Activated naive CD8-positive, alpha-beta T cell (primary cell): Measurements from ENCODE around the gene CYP4A11.
"Not testable (repeated sequence)": the region's sequence is repeated elsewhere in the genome, so short reads cannot be mapped to it uniquely, and the experiment has no call there.

Experiments used
- H3K27ac Mint-ChIP-seq: one replicate; pipeline ENCODE4 v1.8.0; 2021; ENCODE audit warnings: mixed read lengths
- H3K27me3 Mint-ChIP-seq: one replicate; pipeline ENCODE4 v1.8.0; 2021; ENCODE audit warnings: mixed read lengths
- H3K36me3 Mint-ChIP-seq: one replicate; pipeline ENCODE4 v1.8.0; 2021; ENCODE audit warnings: mixed read lengths
- H3K4me1 Mint-ChIP-seq: one replicate; pipeline ENCODE4 v1.8.0; 2021; ENCODE audit warnings: low read depth, mixed read lengths
- H3K4me3 Mint-ChIP-seq: one replicate; pipeline ENCODE4 v1.8.0; 2021; ENCODE audit warnings: mild to moderate bottlenecking, mixed read lengths
- H3K9me3 Mint-ChIP-seq: one replicate; pipeline ENCODE4 v1.8.0; 2021; ENCODE audit warnings: low read depth, mixed read lengths

The CYP4A11 gene

DNA sequence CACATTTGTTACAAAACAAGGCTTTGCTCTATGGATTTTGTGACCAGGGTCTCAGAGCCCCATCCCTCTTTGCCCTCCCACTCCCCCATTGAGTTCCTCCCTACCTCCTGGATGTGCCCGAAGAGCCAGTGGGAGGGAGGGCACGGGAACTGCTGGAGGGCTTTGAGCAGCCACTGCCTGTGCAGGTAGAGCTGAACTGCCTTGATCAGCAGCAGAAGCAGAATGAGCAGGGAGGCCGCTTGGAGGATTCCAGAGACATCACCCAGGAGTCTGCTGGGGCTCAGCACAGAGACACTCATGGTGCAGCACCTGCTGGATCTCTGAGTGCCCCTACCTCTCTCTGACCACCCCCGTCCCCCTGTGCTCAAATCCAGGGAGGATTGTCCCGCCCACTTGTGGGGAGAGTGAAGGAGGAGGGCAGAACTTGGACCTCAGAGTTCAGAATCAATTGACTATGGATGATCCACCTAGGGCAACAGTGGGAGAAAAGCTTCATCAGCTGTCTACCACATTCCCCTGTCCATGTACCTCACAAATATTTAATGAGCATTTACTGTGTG is at the start of gene CYP4A11:
CYP4A11 (minus strand) TSS at position 342 of the 560 bp plus-strand sequence; CDS start at position 299, 43 bp downstream.
- H3K36me3 Mint-ChIP-seq, result no peaks in the 10 kb centered on the region
- H3K27me3 Mint-ChIP-seq, result peaks cover 11% of the 10 kb centered on the region
- H3K9me3 Mint-ChIP-seq, result no peaks in the 10 kb centered on the region
- no peaks in the 10 kb centered on the region for H3K4me1 Mint-ChIP-seq
- no peak within 1 kb of the TSS for H3K4me3 Mint-ChIP-seq
- no peak within 1 kb of the TSS for H3K27ac Mint-ChIP-seq

- not testable (repeated sequence) for H3K36me3 Mint-ChIP-seq, H3K4me3 Mint-ChIP-seq
Measured at GRCh38 chr1:46990541-46990940, 49.3 kb upstream of the CYP4A11 start.

DNA sequence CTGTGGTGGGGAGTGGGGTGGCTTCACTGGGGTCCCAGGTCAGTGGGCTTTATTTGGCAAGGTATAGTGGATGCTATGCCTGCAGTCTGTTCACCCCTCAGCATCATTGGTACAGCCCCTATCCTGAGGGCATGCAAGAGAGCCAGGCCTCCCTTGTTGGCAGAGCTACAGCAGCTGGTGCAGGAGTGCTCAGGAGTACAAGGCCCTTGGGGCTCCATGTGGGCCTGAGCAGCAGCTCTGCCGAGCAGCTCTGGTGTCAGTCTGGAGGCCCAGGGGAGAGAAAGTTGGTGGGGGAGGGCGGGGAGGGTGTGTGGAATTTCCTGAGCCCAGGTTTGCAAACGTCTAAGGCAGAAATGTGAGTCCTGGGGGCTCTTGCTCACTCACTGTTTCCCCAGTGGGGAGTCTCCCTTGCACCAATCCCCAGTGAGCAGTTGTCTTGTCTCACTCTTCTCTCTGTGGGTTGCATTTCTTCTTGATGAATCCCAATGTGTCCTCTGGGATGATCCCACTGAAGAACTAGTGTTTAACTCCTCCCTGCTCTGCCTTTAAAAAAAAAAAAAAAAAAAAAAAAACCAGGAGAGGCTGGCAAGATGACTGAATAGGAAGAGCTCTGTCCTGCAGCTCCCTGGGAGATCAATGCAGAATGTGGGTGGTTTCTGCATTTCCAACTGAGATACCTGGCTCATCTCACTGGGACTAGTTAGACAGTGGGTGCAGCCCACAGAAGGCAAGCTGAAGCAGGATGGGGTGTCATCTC is 42.7 kb upstream of the CYP4A11 start:
- H3K36me3 Mint-ChIP-seq, result no peaks in the 10 kb centered on the region
- H3K27ac Mint-ChIP-seq, result no peak overlapping the region
- no peak overlapping the region for H3K4me3 Mint-ChIP-seq
- no peaks in the 10 kb centered on the region for H3K4me1 Mint-ChIP-seq
- H3K27me3 Mint-ChIP-seq, result peaks cover 16% of the 10 kb centered on the region
- H3K9me3 Mint-ChIP-seq, result peaks cover 7% of the 10 kb centered on the region

More at GRCh38 chr1:46990541-46990940, 49.3 kb upstream of the CYP4A11 start:
- not testable (repeated sequence) for H3K27ac Mint-ChIP-seq, H3K9me3 Mint-ChIP-seq, H3K27me3 Mint-ChIP-seq, H3K4me1 Mint-ChIP-seq

DNA sequence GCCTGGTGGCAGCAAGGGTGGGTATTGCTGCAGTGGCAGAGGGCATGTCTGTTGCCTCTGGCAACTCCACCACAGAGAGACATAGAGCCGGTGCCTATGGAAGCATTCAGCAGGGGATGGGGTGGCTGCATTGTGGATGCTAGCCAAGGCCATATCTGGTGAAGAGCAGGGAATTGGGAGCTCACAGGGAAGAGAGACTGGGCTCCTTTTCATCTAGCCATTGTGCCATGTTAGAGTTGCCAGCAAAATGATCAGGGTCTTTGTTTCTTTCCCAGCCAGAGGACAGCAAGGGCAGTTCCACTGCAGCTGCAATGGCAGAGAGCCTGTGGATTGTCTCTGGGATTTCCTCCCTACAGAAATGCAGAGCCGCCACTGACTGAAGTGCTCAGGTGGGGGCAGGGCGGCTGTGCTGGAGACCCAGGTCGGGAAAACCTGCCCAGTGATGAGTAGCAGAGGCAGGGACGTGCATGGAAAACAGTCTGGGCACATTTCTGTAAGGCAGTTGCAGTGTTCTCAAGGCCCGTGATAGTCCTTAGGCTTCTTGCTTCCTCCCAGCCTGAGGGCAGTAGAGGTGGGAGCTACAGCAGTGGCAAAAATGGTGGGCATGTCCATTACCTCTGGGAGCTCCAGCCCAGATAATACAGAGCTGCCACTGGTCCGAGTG is 42.0 kb upstream of the CYP4A11 start:
- peaks cover 18% of the 10 kb centered on the region for H3K27me3 Mint-ChIP-seq
- no peak overlapping the region for H3K4me3 Mint-ChIP-seq
- peaks cover 7% of the 10 kb centered on the region for H3K9me3 Mint-ChIP-seq
- no peaks in the 10 kb centered on the region for H3K4me1 Mint-ChIP-seq
- H3K36me3 Mint-ChIP-seq, result no peaks in the 10 kb centered on the region
- no peak overlapping the region for H3K27ac Mint-ChIP-seq

GRCh38 chr1:46969014-46969619 is 27.8 kb upstream of the CYP4A11 start:
- Mint-ChIP-seq H3K4me1 (no peaks in the 10 kb centered on the region), H3K4me3 (no peak overlapping the region), H3K36me3 (no peaks in the 10 kb centered on the region), H3K27me3 (peaks cover 18% of the 10 kb centered on the region), H3K9me3 (no peaks in the 10 kb centered on the region), H3K27ac (no peak overlapping the region)

GRCh38 chr1:46962272-46962671 is 21.0 kb upstream of the CYP4A11 start:
- H3K9me3 Mint-ChIP-seq, H3K4me3 Mint-ChIP-seq: not testable (repeated sequence)

GRCh38 chr1:46961066-46961758 is 19.9 kb upstream of the CYP4A11 start:
- H3K27ac Mint-ChIP-seq, result no peak overlapping the region
- H3K27me3 Mint-ChIP-seq, result peaks cover 8% of the 10 kb centered on the region
- H3K36me3 Mint-ChIP-seq, result no peaks in the 10 kb centered on the region
- no peak overlapping the region for H3K4me3 Mint-ChIP-seq
- H3K4me1 Mint-ChIP-seq, result no peaks in the 10 kb centered on the region
- no peaks in the 10 kb centered on the region for H3K9me3 Mint-ChIP-seq

More at GRCh38 chr1:46962272-46962671, 21.0 kb upstream of the CYP4A11 start:
- H3K27ac Mint-ChIP-seq, H3K27me3 Mint-ChIP-seq, H3K36me3 Mint-ChIP-seq, H3K4me1 Mint-ChIP-seq: not testable (repeated sequence)

- no peaks in the 10 kb centered on the region for H3K4me1 Mint-ChIP-seq
- H3K4me3 Mint-ChIP-seq, result no peak overlapping the region
- no peak overlapping the region for H3K27ac Mint-ChIP-seq
- H3K9me3 Mint-ChIP-seq, result no peaks in the 10 kb centered on the region
- H3K36me3 Mint-ChIP-seq, result no peaks in the 10 kb centered on the region
- peaks cover 10% of the 10 kb centered on the region for H3K27me3 Mint-ChIP-seq
Measured at GRCh38 chr1:46960250-46960649, 19.0 kb upstream of the CYP4A11 start.

DNA sequence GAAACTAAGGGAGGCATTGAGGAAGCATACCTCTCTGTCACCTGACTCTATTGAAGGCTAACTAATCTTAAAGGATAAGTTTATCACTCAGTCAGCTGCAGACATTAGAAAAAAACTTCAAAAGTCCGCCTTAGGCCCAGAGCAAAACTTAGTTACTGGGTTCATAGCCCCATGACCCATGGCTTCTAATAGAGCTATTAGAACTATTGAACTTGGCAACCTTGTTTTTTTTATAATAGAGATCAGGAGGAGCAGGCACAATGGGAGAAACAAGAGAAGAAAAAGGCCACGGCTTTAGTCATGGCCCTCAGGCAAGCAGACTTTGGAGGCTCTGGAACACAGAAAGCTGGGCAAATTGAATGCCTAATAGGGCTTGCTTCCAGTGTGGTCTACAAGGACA is 13.8 kb upstream of the CYP4A11 start:
- not testable (repeated sequence) for H3K27ac Mint-ChIP-seq, H3K4me1 Mint-ChIP-seq

GRCh38 chr1:46953847-46954246 is 12.6 kb upstream of the CYP4A11 start:
- H3K27me3 Mint-ChIP-seq, result peaks cover 17% of the 10 kb centered on the region
- not testable (repeated sequence) for H3K9me3 Mint-ChIP-seq, H3K4me1 Mint-ChIP-seq, H3K4me3 Mint-ChIP-seq, H3K36me3 Mint-ChIP-seq, H3K27ac Mint-ChIP-seq

More for the DNA sequence above, 13.8 kb upstream of the CYP4A11 start:
- not testable (repeated sequence) for H3K9me3 Mint-ChIP-seq, H3K4me3 Mint-ChIP-seq, H3K36me3 Mint-ChIP-seq
- H3K27me3 Mint-ChIP-seq, result peaks cover 17% of the 10 kb centered on the region

DNA sequence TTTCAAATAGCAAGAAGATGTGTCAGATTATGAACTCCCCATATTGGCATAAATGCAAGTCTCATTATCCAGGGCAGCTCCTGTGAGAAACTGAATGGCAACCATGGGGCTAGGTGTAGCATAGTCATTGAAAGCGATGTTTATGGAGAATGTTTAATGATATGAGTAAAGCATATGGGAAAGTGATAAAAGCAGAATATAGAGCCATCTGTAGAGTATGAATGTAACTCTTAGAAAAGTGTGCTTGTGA is 8.1 kb upstream of the CYP4A11 start:
- not testable (repeated sequence) for H3K36me3 Mint-ChIP-seq, H3K4me3 Mint-ChIP-seq, H3K27ac Mint-ChIP-seq, H3K9me3 Mint-ChIP-seq, H3K4me1 Mint-ChIP-seq, H3K27me3 Mint-ChIP-seq

GRCh38 chr1:46948629-46949416 is 7.5 kb upstream of the CYP4A11 start:
- no peaks in the 10 kb centered on the region for H3K9me3 Mint-ChIP-seq
- H3K27ac Mint-ChIP-seq, result no peak overlapping the region
- peaks cover 10% of the 10 kb centered on the region for H3K27me3 Mint-ChIP-seq
- no peak overlapping the region for H3K4me3 Mint-ChIP-seq
- H3K36me3 Mint-ChIP-seq, result no peaks in the 10 kb centered on the region
- no peaks in the 10 kb centered on the region for H3K4me1 Mint-ChIP-seq

DNA sequence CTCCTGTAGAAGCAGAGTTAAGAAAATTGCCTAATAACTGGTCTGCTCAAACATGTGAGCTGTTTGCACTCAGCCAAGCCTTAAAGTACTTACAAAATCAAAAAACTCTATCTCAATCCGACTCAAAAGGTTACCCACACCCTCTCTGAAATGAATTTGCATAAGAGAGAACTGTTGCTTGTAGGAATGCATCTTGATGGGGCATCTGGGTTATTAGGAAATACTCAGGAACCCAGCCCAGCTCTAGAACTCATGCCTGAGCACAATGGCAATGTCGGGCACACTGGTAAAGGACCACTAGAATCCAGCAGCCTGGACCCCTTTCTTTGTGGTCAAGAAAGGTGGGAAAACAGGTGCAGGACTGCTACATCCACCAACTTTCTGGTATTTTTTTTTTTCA is 6.4 kb upstream of the CYP4A11 start:
- H3K36me3 Mint-ChIP-seq, H3K4me1 Mint-ChIP-seq, H3K27ac Mint-ChIP-seq: not testable (repeated sequence)

DNA sequence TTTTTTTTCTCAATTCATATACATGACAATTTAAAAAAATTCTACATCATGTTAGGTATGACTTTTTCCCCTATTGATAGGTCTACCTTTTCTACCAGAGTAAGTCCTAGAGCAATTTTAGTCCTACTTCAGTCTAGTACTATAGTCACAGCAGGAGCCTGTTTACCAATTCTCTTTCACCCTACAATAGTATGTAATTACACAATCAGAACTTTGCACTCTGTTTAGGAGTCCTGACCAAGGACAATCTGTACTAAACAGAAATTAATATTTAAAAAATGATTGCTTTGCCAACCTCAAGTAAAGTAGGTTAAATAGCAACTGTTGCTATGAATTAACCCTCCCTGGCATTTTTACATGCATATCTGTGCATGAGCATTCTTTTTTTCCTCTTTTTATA is 810 bp upstream of the CYP4A11 start:
- no peaks in the 10 kb centered on the region for H3K9me3 Mint-ChIP-seq
- peaks cover 8% of the 10 kb centered on the region for H3K27me3 Mint-ChIP-seq
- H3K27ac Mint-ChIP-seq, result no peak overlapping the region
- H3K36me3 Mint-ChIP-seq, result no peaks in the 10 kb centered on the region
- H3K4me1 Mint-ChIP-seq, result no peaks in the 10 kb centered on the region
- H3K4me3 Mint-ChIP-seq, result no peak overlapping the region

More for the DNA sequence above, 6.4 kb upstream of the CYP4A11 start:
- not testable (repeated sequence) for H3K9me3 Mint-ChIP-seq, H3K4me3 Mint-ChIP-seq, H3K27me3 Mint-ChIP-seq
